GM19351 (cell line): ENCODE results near the gene PTPRM.

ENCODE experiments used
- ATAC-seq: cut with Tn5 transposase; IDR thresholded peaks from one replicate; pipeline ENCODE4 v1.9.1; 2021; ENCODE audit warnings: mild to moderate bottlenecking, moderate library complexity; ENCODE audit not compliant: unreplicated experiment

Gene PTPRM

GRCh38 chr18:7789856-7790552 is 222.9 kb downstream of the PTPRM start:
- no peak for ATAC-seq

- no peak for ATAC-seq
Observed at GRCh38 chr18:7793100-7793499, 226.0 kb downstream of the PTPRM start.

GRCh38 chr18:7803956-7804469 is 236.9 kb downstream of the PTPRM start:
- ATAC-seq = no peak

GRCh38 chr18:7805096-7805495 is 238.0 kb downstream of the PTPRM start:
- no peak for ATAC-seq

- ATAC-seq = no peak
Observed at GRCh38 chr18:7805880-7806279, 238.8 kb downstream of the PTPRM start.

GRCh38 chr18:7807936-7808453 is 240.9 kb downstream of the PTPRM start:
- ATAC-seq = no peak

- ATAC-seq = no peak
Observed at GRCh38 chr18:7808992-7809391, 241.9 kb downstream of the PTPRM start.

GRCh38 chr18:7809455-7809854 is 242.3 kb downstream of the PTPRM start:
- no peak for ATAC-seq

GRCh38 chr18:7809978-7810377 is 242.9 kb downstream of the PTPRM start:
- no peak for ATAC-seq

GRCh38 chr18:7812431-7813063 is 245.4 kb downstream of the PTPRM start:
- ATAC-seq = no peak

GRCh38 chr18:7813131-7813530 is 246.0 kb downstream of the PTPRM start:
- ATAC-seq = no peak

- ATAC-seq = no peak
Observed at GRCh38 chr18:7814754-7815315, 247.7 kb downstream of the PTPRM start.

- ATAC-seq = no peak
Observed at GRCh38 chr18:7815787-7816186, 248.7 kb downstream of the PTPRM start.

GRCh38 chr18:7817575-7818230 is 250.6 kb downstream of the PTPRM start:
- no peak for ATAC-seq

- no peak for ATAC-seq
Observed at GRCh38 chr18:7821784-7822183, 254.7 kb downstream of the PTPRM start.

- no peak for ATAC-seq
Observed at GRCh38 chr18:7822435-7823331, 255.6 kb downstream of the PTPRM start.

- no peak for ATAC-seq
Observed at GRCh38 chr18:7824970-7825369, 257.9 kb downstream of the PTPRM start.

- peak; percentile 79 for ATAC-seq
Observed at GRCh38 chr18:7830468-7830867, 263.4 kb downstream of the PTPRM start.

GRCh38 chr18:7839548-7839947 is 272.4 kb downstream of the PTPRM start:
- no peak for ATAC-seq

- no peak for ATAC-seq
Observed at GRCh38 chr18:7840411-7840810, 273.3 kb downstream of the PTPRM start.
